ENCODE measurements around the gene STRN.

GRCh38 chr2:36954977-36955607 lies 11.2 kb downstream of the STRN start:
- TF ChIP-seq CTCF (conservative IDR thresholded peaks at IDR 0.05 in 1 of 2, IDR thresholded peaks at IDR 0.05 in 1 of 2; ENCODE audit: low read depth in 1 of 2, low read length in 2 of 2) (no peak), EZH2 (IDR thresholded peaks at IDR 0.05; ENCODE audit: low read length, missing control alignments) (no peak)
